Measurements from ENCODE around the gene SORCS2. TPM values are rescaled to one million over a fixed set of nuclear protein-coding genes. Genes with fewer than 3 reads are reported as not detected.

The SORCS2 gene
- total RNA-seq: 0.31 TPM in 1 of 2 replicates, not detected in the other

GRCh38 chr4:7192252-7193029, at the start of gene SORCS2:
Gene SORCS2 (plus strand): TSS chr4:7192538.

GRCh38 chr4:7434766-7435150, 242.4 kb downstream of the SORCS2 start, which contains the start of gene PSAPL1:
Gene PSAPL1 (minus strand): TSS chr4:7434930. CDS start chr4:7434879, 51 bp downstream.

Other genes with a start within 250 kb of the SORCS2 start
- gene TADA2B, start 149.2 kb upstream of the SORCS2 start, total RNA-seq: 6.7 and 9.6 TPM in 2 replicates
- gene GRPEL1, start 124.5 kb upstream of the SORCS2 start, total RNA-seq: 45.0 and 51.4 TPM in 2 replicates
- not detected in 2 replicates for gene PSAPL1, start 242.4 kb downstream of the SORCS2 start, total RNA-seq

Measured in hair follicular keratinocyte (primary cell).